Measurements from ENCODE around the gene SART1.

DNA sequence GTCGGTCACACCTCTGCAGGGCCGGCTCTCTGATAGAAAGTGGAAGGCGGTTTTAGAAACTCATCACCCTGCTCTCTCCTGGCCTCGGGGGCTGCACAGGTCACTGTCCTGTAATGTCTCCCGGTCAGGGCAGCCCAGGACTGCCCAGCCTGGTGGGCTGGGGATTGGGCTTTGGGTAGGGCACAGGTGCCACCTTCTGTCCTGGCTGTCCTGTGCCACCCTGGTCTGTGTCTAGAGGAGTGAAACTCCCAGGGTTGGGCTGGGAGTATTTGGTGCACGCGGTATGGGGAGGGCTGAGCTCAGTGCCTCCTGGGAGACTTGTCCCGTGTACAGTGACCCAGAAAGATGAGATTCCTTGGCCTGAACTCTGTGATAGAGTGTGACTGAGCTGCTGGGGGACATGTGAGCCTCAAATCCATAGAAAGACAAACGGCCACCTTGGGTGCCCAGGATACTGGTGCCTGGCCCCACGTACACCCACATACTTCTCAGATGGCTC, 17.8 kb downstream of the SART1 start:
- TF ChIP-seq, protein P1, sequence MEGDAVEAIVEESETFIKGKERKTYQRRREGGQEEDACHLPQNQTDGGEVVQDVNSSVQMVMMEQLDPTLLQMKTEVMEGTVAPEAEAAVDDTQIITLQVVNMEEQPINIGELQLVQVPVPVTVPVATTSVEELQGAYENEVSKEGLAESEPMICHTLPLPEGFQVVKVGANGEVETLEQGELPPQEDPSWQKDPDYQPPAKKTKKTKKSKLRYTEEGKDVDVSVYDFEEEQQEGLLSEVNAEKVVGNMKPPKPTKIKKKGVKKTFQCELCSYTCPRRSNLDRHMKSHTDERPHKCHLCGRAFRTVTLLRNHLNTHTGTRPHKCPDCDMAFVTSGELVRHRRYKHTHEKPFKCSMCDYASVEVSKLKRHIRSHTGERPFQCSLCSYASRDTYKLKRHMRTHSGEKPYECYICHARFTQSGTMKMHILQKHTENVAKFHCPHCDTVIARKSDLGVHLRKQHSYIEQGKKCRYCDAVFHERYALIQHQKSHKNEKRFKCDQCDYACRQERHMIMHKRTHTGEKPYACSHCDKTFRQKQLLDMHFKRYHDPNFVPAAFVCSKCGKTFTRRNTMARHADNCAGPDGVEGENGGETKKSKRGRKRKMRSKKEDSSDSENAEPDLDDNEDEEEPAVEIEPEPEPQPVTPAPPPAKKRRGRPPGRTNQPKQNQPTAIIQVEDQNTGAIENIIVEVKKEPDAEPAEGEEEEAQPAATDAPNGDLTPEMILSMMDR (conservative IDR thresholded peaks at IDR 0.05 in 1 of 2, IDR thresholded peaks at IDR 0.05 in 1 of 2; ENCODE audit: low read depth in 1 of 2, low read length in 2 of 2), result no peak
- no peak for TF ChIP-seq EZH2 (IDR thresholded peaks at IDR 0.05; ENCODE audit: low read length, missing control alignments)
